Measurements from ENCODE around the gene SLC4A1AP.

GRCh38 chr2:27724905-27725701 lies 61.4 kb downstream of the SLC4A1AP start:
- TF ChIP-seq REST (IDR thresholded peaks at IDR 0.05; ENCODE audit: insufficient read depth in 1 of 2, low read depth in 2 of 2, low read length in 2 of 2), result no peak
- no peak for TF ChIP-seq POLR2AphosphoS5 (IDR thresholded peaks at IDR 0.05; ENCODE audit: low read depth, low read length)
- no peak for TF ChIP-seq SIN3A (IDR thresholded peaks at IDR 0.05; ENCODE audit: borderline replicate concordance, insufficient read depth, low read length)
